ENCODE results near the gene GAS7.

DNA sequence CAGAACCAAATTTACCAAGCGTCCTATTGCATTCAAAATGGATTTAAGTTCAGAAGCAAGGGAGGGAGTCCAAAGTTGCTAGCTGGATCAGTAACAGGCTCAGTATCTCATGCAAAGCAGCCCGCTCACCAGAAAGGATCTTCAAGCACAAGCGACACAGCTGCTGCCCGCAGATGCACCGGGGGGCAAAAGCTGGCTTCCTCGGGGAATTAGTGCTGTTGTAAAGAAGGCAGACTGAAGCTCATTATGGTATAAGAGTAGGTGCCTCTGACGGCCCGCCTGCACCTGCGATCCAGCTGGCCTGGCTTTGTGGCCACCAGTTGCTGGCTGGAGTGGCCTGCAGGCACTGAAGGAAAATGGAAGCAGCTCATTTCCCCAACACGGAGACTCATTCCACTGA is 165.0 kb downstream of the GAS7 start:
- TF ChIP-seq USF2 (IDR thresholded peaks at IDR 0.05; ENCODE audit: borderline replicate concordance, low read depth, low read length) (no peak), JUNB (IDR thresholded peaks at IDR 0.05) (no peak), SP1 (IDR thresholded peaks at IDR 0.05; ENCODE audit: low read depth, low read length) (no peak), POLR2A (IDR thresholded peaks at IDR 0.05; ENCODE audit: low read depth, low read length) (no peak), SPI1 (IDR thresholded peaks at IDR 0.05; ENCODE audit: borderline replicate concordance, insufficient read depth, low read depth, low read length) (no peak), POLR2AphosphoS5 (IDR thresholded peaks at IDR 0.05; ENCODE audit: low read length) (no peak), ELK1 (IDR thresholded peaks at IDR 0.05; ENCODE audit: low read depth, low read length) (no peak), EP300 (IDR thresholded peaks at IDR 0.05; ENCODE audit: borderline replicate concordance in 1 of 2, control insufficient read depth in 1 of 2, low read depth in 2 of 2, low read length in 2 of 2) (no peak), ESRRA (IDR thresholded peaks at IDR 0.05; ENCODE audit: low read length) (no peak), MAX (IDR thresholded peaks at IDR 0.05; ENCODE audit: low read depth, low read length) (no peak)
- TF ChIP-seq, protein P1, sequence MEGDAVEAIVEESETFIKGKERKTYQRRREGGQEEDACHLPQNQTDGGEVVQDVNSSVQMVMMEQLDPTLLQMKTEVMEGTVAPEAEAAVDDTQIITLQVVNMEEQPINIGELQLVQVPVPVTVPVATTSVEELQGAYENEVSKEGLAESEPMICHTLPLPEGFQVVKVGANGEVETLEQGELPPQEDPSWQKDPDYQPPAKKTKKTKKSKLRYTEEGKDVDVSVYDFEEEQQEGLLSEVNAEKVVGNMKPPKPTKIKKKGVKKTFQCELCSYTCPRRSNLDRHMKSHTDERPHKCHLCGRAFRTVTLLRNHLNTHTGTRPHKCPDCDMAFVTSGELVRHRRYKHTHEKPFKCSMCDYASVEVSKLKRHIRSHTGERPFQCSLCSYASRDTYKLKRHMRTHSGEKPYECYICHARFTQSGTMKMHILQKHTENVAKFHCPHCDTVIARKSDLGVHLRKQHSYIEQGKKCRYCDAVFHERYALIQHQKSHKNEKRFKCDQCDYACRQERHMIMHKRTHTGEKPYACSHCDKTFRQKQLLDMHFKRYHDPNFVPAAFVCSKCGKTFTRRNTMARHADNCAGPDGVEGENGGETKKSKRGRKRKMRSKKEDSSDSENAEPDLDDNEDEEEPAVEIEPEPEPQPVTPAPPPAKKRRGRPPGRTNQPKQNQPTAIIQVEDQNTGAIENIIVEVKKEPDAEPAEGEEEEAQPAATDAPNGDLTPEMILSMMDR (IDR thresholded peaks at IDR 0.05 in 2 of 3, conservative IDR thresholded peaks at IDR 0.05 in 1 of 3; ENCODE audit: control insufficient read depth in 2 of 3, extremely low read depth in 1 of 3, insufficient read depth in 1 of 3, low read depth in 3 of 3, low read length in 3 of 3), result no peak
